Duodenal mucosa (tissue), 2 donors: ENCODE results near the gene ARHGEF16.

Experiments used
- H3K27ac ChIP-seq: one replicate; pipeline ENCODE4 v1.7.0; 2013; ENCODE audit warnings: low read depth, low read length
- H3K27me3 ChIP-seq, 2 donors: one replicate each; pipeline ENCODE4 v1.7.0; 2013; ENCODE audit warnings: low read length in 2 of 2, control low read depth in 1 of 2; ENCODE audit not compliant: insufficient read depth in 2 of 2, control insufficient read depth in 1 of 2
- H3K36me3 ChIP-seq, 2 donors: one replicate each; pipeline ENCODE4 v1.7.0; 2013; ENCODE audit warnings: low read length in 2 of 2, control low read depth in 1 of 2; ENCODE audit not compliant: insufficient read depth in 2 of 2, control insufficient read depth in 1 of 2
- H3K4me1 ChIP-seq, 2 donors: one replicate each; pipeline ENCODE4 v1.7.0; 2013; ENCODE audit warnings: low read length in 2 of 2, control low read depth in 1 of 2; ENCODE audit not compliant: insufficient read depth in 2 of 2, control insufficient read depth in 1 of 2
- H3K4me3 ChIP-seq, 2 donors: one replicate each; pipeline ENCODE4 v1.7.0; 2013; ENCODE audit warnings: low read length in 2 of 2, low read depth in 1 of 2
- H3K9ac ChIP-seq, 2 donors: one replicate each; pipeline ENCODE4 v1.7.0; 2013; ENCODE audit warnings: low read length in 2 of 2, low read depth in 1 of 2
- H3K9me3 ChIP-seq, 2 donors: one replicate each; pipeline ENCODE4 v1.7.0; 2013; ENCODE audit warnings: low read length in 2 of 2, control low read depth in 1 of 2; ENCODE audit not compliant: control insufficient read depth in 1 of 2

ARHGEF16 gene

GRCh38 chr1:3430820-3431219 lies 23.6 kb upstream of the ARHGEF16 start:
- Histone ChIP-seq H3K4me3 (no peak overlapping the region), H3K9ac (no peak overlapping the region), H3K27ac (no peak overlapping the region), H3K4me1 (no peaks in the 10 kb centered on the region), H3K9me3 (no peaks in the 10 kb centered on the region), H3K27me3 (no peaks in the 10 kb centered on the region), H3K36me3 (peaks cover 13 to 41% of the 10 kb centered on the region in 2 donors)

DNA sequence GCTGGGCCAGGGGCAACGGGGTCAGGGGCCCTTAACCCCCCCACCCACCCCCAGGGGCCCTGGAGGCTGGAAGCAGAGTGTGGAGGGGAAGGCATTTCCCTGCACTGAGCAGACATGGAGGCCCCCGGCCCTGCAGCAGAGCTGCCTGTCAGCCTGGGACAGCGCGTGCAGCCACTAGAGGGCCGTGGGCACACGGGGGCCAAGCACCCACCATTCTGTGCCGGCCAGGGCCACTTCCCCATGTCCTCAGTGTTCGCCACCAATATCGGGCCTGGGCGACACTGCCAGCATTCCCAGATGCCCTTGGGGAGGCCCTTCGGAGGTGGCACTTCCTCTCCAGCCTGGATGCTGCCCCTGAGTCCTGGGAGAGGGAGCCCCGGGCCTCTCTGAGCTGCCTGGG lies 23.2 kb upstream of the ARHGEF16 start:
- H3K4me3 ChIP-seq: no peak overlapping the region
- no peak overlapping the region for H3K27ac ChIP-seq
- H3K36me3 ChIP-seq: peaks cover 13 to 37% of the 10 kb centered on the region in 2 donors
- H3K27me3 ChIP-seq: no peaks in the 10 kb centered on the region
- H3K9ac ChIP-seq: no peak overlapping the region
- no peaks in the 10 kb centered on the region for H3K9me3 ChIP-seq
- no peaks in the 10 kb centered on the region for H3K4me1 ChIP-seq

DNA sequence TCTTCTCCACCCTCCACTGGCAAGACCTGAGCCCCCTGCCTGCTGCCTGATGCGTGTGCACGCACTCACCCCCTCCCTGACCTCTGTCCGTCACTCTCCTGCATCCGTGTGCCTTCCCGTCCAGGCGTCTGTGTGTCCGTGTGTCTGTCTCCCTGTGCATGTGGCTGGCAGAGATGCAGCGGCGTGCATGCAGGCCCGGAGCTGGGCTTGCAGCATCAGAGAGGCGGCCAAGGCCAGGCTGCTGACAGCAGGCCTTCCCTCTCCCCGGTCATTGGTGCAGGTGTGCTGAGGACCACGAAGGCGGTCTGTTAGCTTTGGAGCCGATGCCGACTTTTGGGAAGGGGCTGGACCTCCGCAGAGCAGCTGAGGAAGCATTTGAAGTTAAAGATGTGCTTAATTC lies 22.8 kb upstream of the ARHGEF16 start:
- Histone ChIP-seq H3K27me3 (no peaks in the 10 kb centered on the region), H3K36me3 (peaks cover 9 to 33% of the 10 kb centered on the region in 2 donors), H3K4me1 (no peaks in the 10 kb centered on the region), H3K4me3 (no peak overlapping the region), H3K9me3 (no peaks in the 10 kb centered on the region), H3K9ac (no peak overlapping the region), H3K27ac (no peak overlapping the region)

GRCh38 chr1:3432306-3432705 lies 22.2 kb upstream of the ARHGEF16 start:
- H3K9ac ChIP-seq: no peak overlapping the region
- H3K4me3 ChIP-seq: no peak overlapping the region
- H3K36me3 ChIP-seq: peaks cover 3 to 27% of the 10 kb centered on the region in 2 donors

GRCh38 chr1:3433076-3433475 lies 21.4 kb upstream of the ARHGEF16 start:
- no peak overlapping the region for H3K27ac ChIP-seq
- no peak overlapping the region for H3K9ac ChIP-seq
- no peaks in the 10 kb centered on the region for H3K27me3 ChIP-seq
- H3K9me3 ChIP-seq: no peaks in the 10 kb centered on the region
- no peak overlapping the region for H3K4me3 ChIP-seq
- H3K36me3 ChIP-seq: peaks cover 0 to 24% of the 10 kb centered on the region in 2 donors
- H3K4me1 ChIP-seq: no peaks in the 10 kb centered on the region

More at GRCh38 chr1:3432306-3432705, 22.2 kb upstream of the ARHGEF16 start:
- H3K9me3 ChIP-seq: no peaks in the 10 kb centered on the region
- H3K4me1 ChIP-seq: no peaks in the 10 kb centered on the region
- H3K27ac ChIP-seq: no peak overlapping the region
- no peaks in the 10 kb centered on the region for H3K27me3 ChIP-seq

DNA sequence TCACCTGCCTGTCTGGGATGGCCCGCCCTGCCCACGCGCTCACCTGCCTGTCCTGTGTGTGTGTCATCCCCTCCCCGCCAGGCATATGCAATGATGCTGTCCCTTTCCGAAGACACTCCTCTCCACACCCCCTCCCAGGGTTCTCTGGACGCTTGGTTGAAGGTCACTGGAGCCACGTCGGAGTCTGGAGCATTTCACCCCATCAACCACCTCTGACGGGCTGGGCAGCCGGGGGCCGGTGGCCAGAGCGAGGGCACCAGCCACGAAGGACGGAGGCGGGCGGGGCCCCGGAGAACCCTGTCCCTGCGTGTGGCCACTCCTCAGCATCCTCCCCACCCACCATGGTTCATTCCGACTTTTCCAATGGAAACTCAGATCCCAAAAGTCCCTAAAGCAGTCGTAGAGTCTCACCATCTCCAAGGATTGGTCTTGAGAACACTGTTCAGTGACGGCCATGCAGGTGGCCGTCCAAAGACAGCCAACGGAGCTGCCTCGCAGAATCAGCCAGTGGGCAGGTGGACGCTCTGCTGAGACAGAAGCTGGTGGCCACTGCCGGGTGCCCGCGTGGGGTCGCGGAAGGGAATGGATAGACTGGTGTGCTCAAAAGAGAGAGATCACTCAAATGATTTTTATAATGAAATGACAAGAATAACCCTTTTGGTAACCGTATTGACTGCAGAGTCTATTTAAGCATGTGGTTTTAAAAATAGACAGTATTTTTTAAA lies 20.7 kb upstream of the ARHGEF16 start:
- Histone ChIP-seq H3K27me3 (no peaks in the 10 kb centered on the region), H3K4me1 (no peaks in the 10 kb centered on the region), H3K9ac (no peak overlapping the region), H3K4me3 (no peak overlapping the region), H3K27ac (no peak overlapping the region), H3K36me3 (peaks cover 0 to 23% of the 10 kb centered on the region in 2 donors), H3K9me3 (no peaks in the 10 kb centered on the region)

GRCh38 chr1:3434406-3435110 lies 19.9 kb upstream of the ARHGEF16 start:
- no peaks in the 10 kb centered on the region for H3K4me1 ChIP-seq
- peaks cover 0 to 18% of the 10 kb centered on the region in 2 donors for H3K36me3 ChIP-seq
- no peak overlapping the region for H3K27ac ChIP-seq
- H3K4me3 ChIP-seq: no peak overlapping the region
- no peak overlapping the region for H3K9ac ChIP-seq
- H3K27me3 ChIP-seq: no peaks in the 10 kb centered on the region
- no peaks in the 10 kb centered on the region for H3K9me3 ChIP-seq

DNA sequence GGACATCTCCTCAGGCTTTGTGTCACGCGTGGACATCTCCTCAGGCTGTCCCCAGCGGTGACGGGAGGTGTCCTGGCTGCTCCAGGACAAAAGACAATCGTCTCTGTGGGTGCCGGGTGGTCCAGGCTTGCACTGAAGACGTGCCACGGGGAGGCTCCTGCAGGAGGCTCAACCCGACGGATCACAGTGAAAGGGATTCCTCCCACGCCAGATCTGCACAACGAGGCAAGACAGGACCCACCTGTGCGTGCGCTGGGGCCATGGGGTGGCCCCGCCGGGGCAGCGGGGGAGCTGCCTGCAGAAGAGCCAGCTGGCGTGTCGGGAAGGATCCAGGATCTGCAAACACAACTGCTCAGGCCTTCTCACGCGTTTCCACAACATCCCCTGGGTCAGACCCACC lies 18.8 kb upstream of the ARHGEF16 start:
- H3K27ac ChIP-seq: no peak overlapping the region
- no peaks in the 10 kb centered on the region for H3K4me1 ChIP-seq
- H3K9me3 ChIP-seq: no peaks in the 10 kb centered on the region
- peaks cover 0 to 4% of the 10 kb centered on the region in 2 donors for H3K27me3 ChIP-seq
- H3K9ac ChIP-seq: no peak overlapping the region
- H3K36me3 ChIP-seq: peaks cover 0 to 16% of the 10 kb centered on the region in 2 donors
- H3K4me3 ChIP-seq: no peak overlapping the region

- no peaks in the 10 kb centered on the region for H3K9me3 ChIP-seq
- H3K27me3 ChIP-seq: peaks cover 6 to 7% of the 10 kb centered on the region in 2 donors
These were observed 18.0 kb upstream of the ARHGEF16 start for GRCh38 chr1:3436451-3436850.

DNA sequence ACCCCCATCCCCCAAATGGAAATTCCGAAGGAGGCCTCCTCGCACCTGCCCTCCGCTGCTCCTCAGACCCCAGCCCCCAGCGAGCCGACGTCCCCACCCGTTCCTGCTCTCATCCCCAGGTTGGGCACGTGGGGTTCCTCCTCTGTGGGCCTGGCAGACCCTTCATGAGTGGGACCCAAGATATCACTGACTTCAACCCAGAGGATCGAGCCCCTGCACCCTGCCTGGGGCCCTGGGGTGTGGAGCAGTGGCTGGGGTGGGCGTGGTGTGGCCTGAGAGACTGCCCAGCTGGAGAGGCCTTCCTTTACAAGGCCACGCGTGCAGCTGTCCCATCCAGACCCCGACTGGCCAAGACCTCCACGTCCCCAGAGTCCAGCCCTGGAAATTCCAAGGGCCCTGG lies 17.6 kb upstream of the ARHGEF16 start:
- H3K9me3 ChIP-seq: no peaks in the 10 kb centered on the region
- H3K9ac ChIP-seq: no peak overlapping the region
- H3K27ac ChIP-seq: no peak overlapping the region
- H3K27me3 ChIP-seq: peaks cover 6 to 8% of the 10 kb centered on the region in 2 donors
- peaks cover 0 to 6% of the 10 kb centered on the region in 2 donors for H3K36me3 ChIP-seq
- no peak overlapping the region for H3K4me3 ChIP-seq
- no peaks in the 10 kb centered on the region for H3K4me1 ChIP-seq

More at GRCh38 chr1:3436451-3436850, 18.0 kb upstream of the ARHGEF16 start:
- Histone ChIP-seq H3K9ac (no peak overlapping the region), H3K4me1 (no peaks in the 10 kb centered on the region), H3K4me3 (no peak overlapping the region), H3K36me3 (peaks cover 0 to 10% of the 10 kb centered on the region in 2 donors), H3K27ac (no peak overlapping the region)
